HEK293T (cell line): ENCODE results near the gene TIGAR.

ENCODE experiments used
- ARNT ChIP-seq: fragments of 450-650 bp; IDR thresholded peaks from 2 replicates; pipeline ENCODE4 v1.6.1; 2017; ENCODE audit warnings: mild to moderate bottlenecking
- BHLHE40 ChIP-seq: fragments of 450-650 bp; IDR thresholded peaks from 2 replicates; pipeline ENCODE4 v1.6.1; 2016; ENCODE audit warnings: mild to moderate bottlenecking, moderate library complexity, borderline replicate concordance
- ELF4 ChIP-seq: fragments of 450-650 bp; IDR thresholded peaks from 2 replicates; pipeline ENCODE4 v1.6.1; 2017; ENCODE audit warnings: antibody characterized with exemption
- FOXA1 ChIP-seq: fragments of 450-650 bp; IDR thresholded peaks from 2 replicates; pipeline ENCODE4 v1.6.1; 2016; ENCODE audit warnings: mild to moderate bottlenecking
- FOXK2 ChIP-seq: fragments of 450-650 bp; IDR thresholded peaks from 2 replicates; pipeline ENCODE4 v1.6.1; 2016; ENCODE audit warnings: mild to moderate bottlenecking
- FOXM1 ChIP-seq: fragments of 450-650 bp; IDR thresholded peaks from 2 replicates; pipeline ENCODE4 v1.6.1; 2017; ENCODE audit warnings: mild to moderate bottlenecking, borderline replicate concordance
- HDGF ChIP-seq: fragments of 450-650 bp; IDR thresholded peaks from 2 replicates; pipeline ENCODE4 v1.6.1; 2017; ENCODE audit warnings: antibody characterized with exemption, borderline replicate concordance
- SP1 ChIP-seq: fragments of 450-650 bp; IDR thresholded peaks from 2 replicates; pipeline ENCODE4 v1.6.1; 2017
- SUZ12 ChIP-seq: fragments of 450-650 bp; IDR thresholded peaks from 2 replicates; pipeline ENCODE4 v1.6.1; 2016; ENCODE audit warnings: mild to moderate bottlenecking
- TARDBP ChIP-seq: fragments of 450-650 bp; IDR thresholded peaks from 2 replicates; pipeline ENCODE4 v1.6.1; 2016

GRCh38 chr12:4275016-4275869 lies 45.8 kb upstream of the TIGAR start:
- no peak for TF ChIP-seq ELF4
- TF ChIP-seq ARNT = no peak
- TF ChIP-seq FOXM1 = no peak
- TF ChIP-seq SP1 = no peak
- TF ChIP-seq BHLHE40 = no peak
- TF ChIP-seq FOXK2 = no peak
- TF ChIP-seq SUZ12 = no peak
- TF ChIP-seq HDGF = no peak
- no peak for TF ChIP-seq TARDBP
- TF ChIP-seq FOXA1 = no peak
